ENCODE results near the gene ELFN1.

ELFN1 gene

GRCh38 chr7:1736830-1737229 lies 66.8 kb downstream of the ELFN1 start:
- Histone ChIP-seq H3K27me3 (ENCODE audit: insufficient read depth, poor library complexity, severe bottlenecking) (no peaks in the 10 kb centered on the region), H3K4me3 (replicated peaks; ENCODE audit: insufficient read depth, low read length) (no peak overlapping the region), H3K27ac (replicated peaks) (no peak overlapping the region)
- no peak for DNase-seq (ENCODE audit: low read depth in 1 of 2, low spot score in 1 of 2)
- no peak for TF ChIP-seq REST (IDR thresholded peaks at IDR 0.05; ENCODE audit: insufficient replicate concordance, low read depth)
- TF ChIP-seq SPI1 (IDR thresholded peaks at IDR 0.05; ENCODE audit: borderline replicate concordance, low read depth), result no peak
- no peak for TF ChIP-seq POLR2AphosphoS5 (IDR thresholded peaks at IDR 0.05; ENCODE audit: low read depth)
- no peak for TF ChIP-seq GABPA (IDR thresholded peaks at IDR 0.05; ENCODE audit: low read depth)
- TF ChIP-seq CTCF (IDR thresholded peaks at IDR 0.05; ENCODE audit: insufficient read depth, low read length), result no peak

GRCh38 chr7:1737523-1737922 lies 67.4 kb downstream of the ELFN1 start:
- Histone ChIP-seq H3K27me3 (ENCODE audit: insufficient read depth, poor library complexity, severe bottlenecking) (peaks cover 5% of the 10 kb centered on the region), H3K4me3 (replicated peaks; ENCODE audit: insufficient read depth, low read length) (no peak overlapping the region), H3K27ac (replicated peaks) (no peak overlapping the region)
- TF ChIP-seq SPI1 (IDR thresholded peaks at IDR 0.05; ENCODE audit: borderline replicate concordance, low read depth), result no peak
- no peak for TF ChIP-seq GABPA (IDR thresholded peaks at IDR 0.05; ENCODE audit: low read depth)
- TF ChIP-seq POLR2AphosphoS5 (IDR thresholded peaks at IDR 0.05; ENCODE audit: low read depth), result no peak
- no peak for TF ChIP-seq CTCF (IDR thresholded peaks at IDR 0.05; ENCODE audit: insufficient read depth, low read length)
- TF ChIP-seq REST (IDR thresholded peaks at IDR 0.05; ENCODE audit: insufficient replicate concordance, low read depth), result no peak
- no peak for DNase-seq (ENCODE audit: low read depth in 1 of 2, low spot score in 1 of 2)

GRCh38 chr7:1737956-1738355 lies 67.9 kb downstream of the ELFN1 start:
- H3K27me3 ChIP-seq (ENCODE audit: insufficient read depth, poor library complexity, severe bottlenecking), result peaks cover 9% of the 10 kb centered on the region
- H3K4me3 ChIP-seq (replicated peaks; ENCODE audit: insufficient read depth, low read length), result no peak overlapping the region
- no peak overlapping the region for H3K27ac ChIP-seq (replicated peaks)
- TF ChIP-seq POLR2AphosphoS5 (IDR thresholded peaks at IDR 0.05; ENCODE audit: low read depth) (no peak), CTCF (IDR thresholded peaks at IDR 0.05; ENCODE audit: insufficient read depth, low read length) (no peak), SPI1 (IDR thresholded peaks at IDR 0.05; ENCODE audit: borderline replicate concordance, low read depth) (no peak), REST (IDR thresholded peaks at IDR 0.05; ENCODE audit: insufficient replicate concordance, low read depth) (no peak), GABPA (IDR thresholded peaks at IDR 0.05; ENCODE audit: low read depth) (no peak)
- no peak for DNase-seq (ENCODE audit: low read depth in 1 of 2, low spot score in 1 of 2)
